Erythroblast (primary cell): ENCODE data around the gene IST1.
A peak's percentile ranks its signal among the peaks of the same experiment; 100 is the strongest.
"Not testable (repeated sequence)": the region's sequence is repeated elsewhere in the genome, so short reads cannot be mapped to it uniquely, and the experiment has no call there.

Source experiments
- DNase-seq, 2 experiments: peaks; one replicate each; lab custom pipeline; 2025; lab: John Stamatoyannopoulos, UW
- GATA1 ChIP-seq: IDR thresholded peaks from 2 replicates; pipeline ENCODE4 v1.6.1; 2011; ENCODE audit warnings: low read depth, mild to moderate bottlenecking, control low read depth, low read length, moderate library complexity
- POLR2A ChIP-seq: IDR thresholded peaks from 2 replicates; pipeline ENCODE4 v1.6.1; 2011; ENCODE audit warnings: mild to moderate bottlenecking, low read length

IST1 gene

DNA sequence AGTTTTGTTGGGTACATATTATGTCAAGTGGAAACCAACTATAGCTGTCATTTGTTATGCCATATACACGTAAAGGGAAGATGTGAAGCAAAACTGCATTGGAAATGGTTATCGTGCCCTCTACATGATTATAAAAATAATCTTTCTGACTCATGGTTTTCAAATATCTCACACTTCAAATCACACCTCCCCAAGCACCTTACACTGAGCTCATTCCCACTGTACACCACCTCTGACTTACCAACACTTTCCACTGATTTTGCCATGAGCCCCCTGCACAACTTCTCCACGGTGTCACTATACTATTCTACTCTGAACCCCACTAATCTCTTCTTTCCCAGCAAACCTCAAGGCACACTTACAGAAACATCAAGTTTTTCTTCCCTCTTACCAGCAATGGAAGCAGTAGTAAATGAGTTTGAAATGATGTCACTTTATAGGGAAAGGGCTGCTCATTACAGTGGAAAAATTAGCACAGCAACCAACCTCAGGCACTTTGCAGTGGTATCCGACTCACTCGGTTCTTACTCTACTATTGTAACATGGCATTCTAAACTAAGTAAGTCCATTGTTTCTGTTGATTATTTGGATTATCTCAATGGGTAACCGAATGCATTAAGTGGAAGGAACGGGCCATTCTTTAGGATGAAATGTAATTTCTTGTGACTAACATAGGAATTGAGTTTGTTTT, 30.0 kb upstream of the IST1 start:
- DNase-seq: no peak
- TF ChIP-seq POLR2A (no peak), GATA1 (no peak)

DNA sequence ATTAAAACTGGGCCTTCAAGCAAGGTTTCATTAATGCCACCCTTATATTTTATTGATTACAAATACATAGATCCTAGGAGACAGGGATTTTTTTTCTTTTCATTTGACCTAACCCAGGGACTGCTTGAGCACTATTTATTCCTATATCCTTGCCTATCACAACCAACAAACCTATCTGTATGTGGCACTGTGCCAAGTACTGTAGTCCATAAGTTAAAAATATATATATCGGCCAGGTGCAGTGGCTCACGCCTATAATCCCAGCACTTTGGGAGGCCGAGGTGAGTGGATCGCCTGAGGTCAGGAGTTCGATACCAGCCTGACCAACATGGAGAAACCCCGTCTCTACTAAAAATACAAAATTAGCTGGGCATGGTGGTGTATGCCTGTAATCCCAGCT, 28.2 kb upstream of the IST1 start:
- not testable (repeated sequence) for DNase-seq

- DNase-seq: no peak
- no peak for TF ChIP-seq POLR2A
- no peak for TF ChIP-seq GATA1
These were observed 27.4 kb upstream of the IST1 start for GRCh38 chr16:71867939-71868338.

DNA sequence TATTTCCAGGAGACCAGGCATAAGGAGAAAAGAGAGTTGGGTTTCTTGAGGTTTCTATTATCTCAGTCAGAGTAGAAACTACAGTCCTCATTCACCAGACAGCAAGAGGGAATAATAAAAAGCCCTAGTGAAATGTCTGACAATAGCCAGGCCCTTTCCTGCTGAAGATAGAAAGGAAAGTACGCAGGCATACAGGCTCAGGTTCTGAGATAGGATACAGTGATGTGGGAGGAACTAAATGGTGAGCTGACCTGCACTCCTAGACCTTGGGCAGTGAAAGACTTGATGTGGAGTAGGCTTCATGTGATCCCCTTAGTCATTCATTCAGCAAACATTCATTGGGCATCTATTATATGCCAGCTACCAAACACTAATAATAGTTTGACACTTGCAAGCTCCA, 26.2 kb upstream of the IST1 start:
- TF ChIP-seq GATA1 (no peak), POLR2A (no peak)
- DNase-seq: no peak

DNA sequence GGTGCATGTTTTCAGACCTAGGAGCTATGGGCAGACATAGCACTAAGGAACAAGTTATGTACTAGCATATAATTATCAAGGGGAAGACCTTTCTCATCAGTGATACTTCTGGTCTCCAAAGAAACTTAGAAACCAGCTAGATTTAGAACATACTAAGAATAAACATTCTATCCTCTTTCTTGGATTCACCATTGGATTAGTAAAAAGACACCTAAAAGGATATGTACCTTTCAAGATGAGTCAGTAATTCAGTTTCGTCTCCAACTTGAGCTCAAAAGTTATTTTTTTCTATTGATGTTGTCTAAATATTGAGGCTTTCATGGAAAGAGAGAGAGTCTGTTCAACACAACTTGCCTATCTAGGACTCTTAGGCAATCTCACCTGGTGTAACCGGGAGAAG, 24.5 kb upstream of the IST1 start:
- TF ChIP-seq GATA1 (no peak), POLR2A (no peak)
- DNase-seq: no peak

GRCh38 chr16:71873199-71873598, 22.1 kb upstream of the IST1 start:
- DNase-seq: no peak
- no peak for TF ChIP-seq GATA1
- TF ChIP-seq POLR2A: no peak

DNA sequence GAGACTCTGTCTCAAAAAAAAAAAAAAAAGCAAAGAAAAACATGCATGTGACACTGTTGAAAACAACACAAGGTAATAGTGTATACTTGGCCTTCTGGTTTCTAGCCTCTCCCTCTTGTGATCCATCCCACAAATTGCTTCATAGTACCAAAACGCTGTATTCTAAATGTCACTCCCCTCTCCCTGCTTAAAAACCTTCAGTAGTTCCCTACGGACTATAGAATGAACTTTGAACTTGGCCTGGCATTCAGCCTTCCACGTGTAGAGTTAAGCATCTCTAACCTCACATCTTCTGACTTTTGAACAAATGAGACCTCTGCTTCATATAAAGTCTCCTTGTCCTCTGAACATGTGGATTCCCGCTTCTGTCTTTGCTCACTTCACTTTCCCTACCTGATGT, 16.4 kb upstream of the IST1 start:
- DNase-seq: no peak
- TF ChIP-seq POLR2A (no peak), GATA1 (no peak)

DNA sequence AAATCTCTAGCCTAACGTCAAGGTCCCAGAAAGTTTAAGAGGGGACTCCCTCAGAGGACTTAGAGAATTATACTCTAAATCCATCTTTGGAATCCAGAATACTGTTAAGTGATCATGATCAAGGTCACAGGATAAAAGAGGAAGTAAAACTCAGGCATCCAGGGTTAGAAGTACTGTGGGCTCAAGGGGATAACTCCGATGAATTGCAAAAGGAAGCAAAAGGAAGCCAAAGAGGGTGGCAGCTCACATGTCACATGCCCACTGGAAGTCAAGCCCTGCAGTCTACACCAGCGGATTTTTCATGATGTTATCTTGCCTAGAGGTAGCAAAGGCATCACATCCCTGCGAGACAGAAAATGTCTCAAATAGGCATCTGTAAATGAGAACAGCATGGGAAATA, 15.2 kb upstream of the IST1 start:
- DNase-seq: no peak
- TF ChIP-seq POLR2A (no peak), GATA1 (no peak)

- peak; percentile 80 to 88 for DNase-seq
- TF ChIP-seq GATA1: no peak
- no peak for TF ChIP-seq POLR2A
These were observed 12.7 kb upstream of the IST1 start for GRCh38 chr16:71882505-71883167.

- no peak for TF ChIP-seq GATA1
- no peak for TF ChIP-seq POLR2A
- DNase-seq: peak; percentile 37 to 56
These were observed 12.0 kb upstream of the IST1 start for GRCh38 chr16:71883168-71883848.

- no peak for TF ChIP-seq GATA1
- TF ChIP-seq POLR2A: no peak
- peak; percentile 76 to 77 for DNase-seq
These were observed 11.3 kb upstream of the IST1 start, which contains the start of gene ZNF821 for GRCh38 chr16:71883849-71884638. Gene ZNF821 (minus strand): TSS chr16:71884182. CDS start chr16:71879946, 4,236 bp downstream.

DNA sequence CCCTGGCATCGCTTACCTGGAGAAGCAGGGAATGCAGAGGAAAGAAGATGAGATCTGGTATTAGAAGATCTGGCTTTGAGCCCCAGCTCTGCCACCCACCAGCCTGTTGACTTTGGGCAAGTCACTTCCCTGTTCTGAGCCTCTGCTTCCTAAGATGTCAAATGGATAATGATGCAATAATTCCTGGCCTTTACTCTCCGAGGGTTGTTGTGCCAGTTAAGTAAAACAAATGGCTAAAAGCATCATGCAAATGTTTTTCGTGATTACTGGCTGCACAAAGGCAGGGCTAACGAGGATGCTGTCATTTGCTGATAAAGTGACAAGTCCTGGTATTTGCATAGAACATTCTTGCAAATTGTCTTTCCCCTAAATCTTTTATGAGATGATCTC, 10.1 kb upstream of the IST1 start:
- TF ChIP-seq GATA1: no peak
- TF ChIP-seq POLR2A: no peak
- peak; percentile 20 to 24 for DNase-seq

DNA sequence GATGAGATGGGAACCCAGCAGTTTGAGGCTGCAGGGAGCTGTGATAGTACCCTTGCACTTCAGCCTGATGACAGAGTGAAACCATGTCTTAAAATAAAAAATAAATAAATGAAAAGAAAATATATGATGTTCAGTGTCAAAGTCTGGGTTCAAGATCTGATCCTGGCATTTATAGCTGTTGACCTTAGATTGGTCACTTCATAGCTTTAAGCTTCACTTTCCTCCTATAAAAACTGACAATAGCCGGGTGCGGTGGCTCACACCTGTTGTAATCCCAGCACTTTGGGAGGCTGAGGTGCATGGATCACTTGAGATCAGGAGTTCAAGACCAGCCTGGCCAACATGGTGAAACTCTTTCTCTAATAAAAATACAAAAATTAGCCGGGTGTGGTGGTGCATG, 6.2 kb upstream of the IST1 start:
- no peak for DNase-seq
- TF ChIP-seq GATA1 (no peak), POLR2A (no peak)

DNA sequence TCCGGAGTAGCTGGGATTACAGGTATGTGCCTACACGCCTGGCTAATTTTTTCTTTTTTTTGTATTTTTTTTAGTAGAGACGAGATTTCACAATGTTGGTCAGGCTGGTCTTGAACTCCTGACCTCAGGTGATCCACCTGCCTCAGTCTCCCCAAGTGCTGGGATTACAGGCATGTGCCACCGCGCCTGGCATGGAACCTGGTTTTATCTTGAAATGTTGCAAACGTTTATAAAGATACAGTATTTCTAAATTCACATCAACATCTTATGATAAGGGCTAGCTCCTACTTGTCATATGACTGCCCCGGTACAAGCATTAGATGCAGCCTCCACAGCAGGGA, 1.5 kb upstream of the IST1 start:
- TF ChIP-seq GATA1: no peak
- no peak for TF ChIP-seq POLR2A
- no peak for DNase-seq
